PC-3 (cell line): Measurements from ENCODE around the gene DAPK1.

Experiments
- EZH2 ChIP-seq: fragments of 300-600 bp; sonication (generic); IDR thresholded peaks from one replicate; pipeline ENCODE4 v1.6.1; 2017; ENCODE audit warnings: antibody characterized with exemption, mild to moderate bottlenecking, low read length; ENCODE audit not compliant: unreplicated experiment
- EZH2phosphoT487 ChIP-seq: fragments of 300-600 bp; sonication (generic); IDR thresholded peaks from 2 replicates; pipeline ENCODE4 v1.6.1; 2018; ENCODE audit warnings: mild to moderate bottlenecking, antibody characterized with exemption, low read length, borderline replicate concordance
- TF ChIP-seq, protein P1 (sequence below): fragments of 300-600 bp; sonication (generic); conservative IDR thresholded peaks from 2 replicates; pipeline ENCODE4 v1.5.1; 2017; ENCODE audit warnings: antibody characterized with exemption, low read depth, mild to moderate bottlenecking, low read length

- TF ChIP-seq, protein P1, sequence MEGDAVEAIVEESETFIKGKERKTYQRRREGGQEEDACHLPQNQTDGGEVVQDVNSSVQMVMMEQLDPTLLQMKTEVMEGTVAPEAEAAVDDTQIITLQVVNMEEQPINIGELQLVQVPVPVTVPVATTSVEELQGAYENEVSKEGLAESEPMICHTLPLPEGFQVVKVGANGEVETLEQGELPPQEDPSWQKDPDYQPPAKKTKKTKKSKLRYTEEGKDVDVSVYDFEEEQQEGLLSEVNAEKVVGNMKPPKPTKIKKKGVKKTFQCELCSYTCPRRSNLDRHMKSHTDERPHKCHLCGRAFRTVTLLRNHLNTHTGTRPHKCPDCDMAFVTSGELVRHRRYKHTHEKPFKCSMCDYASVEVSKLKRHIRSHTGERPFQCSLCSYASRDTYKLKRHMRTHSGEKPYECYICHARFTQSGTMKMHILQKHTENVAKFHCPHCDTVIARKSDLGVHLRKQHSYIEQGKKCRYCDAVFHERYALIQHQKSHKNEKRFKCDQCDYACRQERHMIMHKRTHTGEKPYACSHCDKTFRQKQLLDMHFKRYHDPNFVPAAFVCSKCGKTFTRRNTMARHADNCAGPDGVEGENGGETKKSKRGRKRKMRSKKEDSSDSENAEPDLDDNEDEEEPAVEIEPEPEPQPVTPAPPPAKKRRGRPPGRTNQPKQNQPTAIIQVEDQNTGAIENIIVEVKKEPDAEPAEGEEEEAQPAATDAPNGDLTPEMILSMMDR, result no peak
- no peak for TF ChIP-seq EZH2phosphoT487
- TF ChIP-seq EZH2, result no peak
Measured at GRCh38 chr9:87628346-87628745, 130.7 kb downstream of the DAPK1 start.
